Gastroesophageal sphincter (tissue), 3 donors: Measurements from ENCODE around the gene GARIN5A.

Experiments used
- CTCF ChIP-seq, 4 experiments: fragments of 200-600 bp in 2 of 4; fragments of 450-650 bp in 2 of 4; sonication (generic) in 1 of 4; IDR thresholded peaks; one replicate each; pipeline ENCODE4 v1.5.1; 2017 to 2019; ENCODE audit warnings: antibody characterized with exemption in 4 of 4, mild to moderate bottlenecking in 2 of 4, moderate library complexity in 2 of 4
- EP300 ChIP-seq: sonication (generic); formaldehyde crosslinking; IDR thresholded peaks from one replicate; pipeline ENCODE4 v1.6.1; 2017; ENCODE audit warnings: antibody characterized with exemption, mild to moderate bottlenecking
- POLR2A ChIP-seq, 2 donors: fragments of 450-650 bp; IDR thresholded peaks; one replicate each; pipeline ENCODE4 v1.6.1; 2017; ENCODE audit warnings: antibody characterized with exemption in 2 of 2, mild to moderate bottlenecking in 2 of 2, moderate library complexity in 1 of 2
- POLR2AphosphoS5 ChIP-seq: sonication (generic); formaldehyde crosslinking; IDR thresholded peaks from one replicate; pipeline ENCODE4 v1.6.1; 2017; ENCODE audit warnings: antibody characterized with exemption

GRCh38 chr19:50428772-50429463 lies 47.7 kb downstream of the GARIN5A start:
- TF ChIP-seq CTCF (IDR thresholded peaks at IDR 0.05) (no peak), EP300 (no peak), POLR2A (IDR thresholded peaks at IDR 0.05) (no peak), POLR2AphosphoS5 (no peak)
